HepG2 (cell line): ENCODE results near the gene CHCHD1. TPM values are rescaled to one million over a fixed set of nuclear protein-coding genes. Genes with fewer than 3 reads are reported as not detected.

Experiments
- AGO2 ChIP-seq: fragments of 200-400 bp; formaldehyde crosslinking; optimal IDR thresholded peaks from 2 replicates; pipeline ENCODE3; 2017; ENCODE audit warnings: mild to moderate bottlenecking, low read depth, low read length, moderate library complexity
- ARID2 ChIP-seq: sonication (generic); formaldehyde crosslinking; IDR thresholded peaks from 2 replicates; pipeline ENCODE4 v1.8.1; 2022; ENCODE audit warnings: mild to moderate bottlenecking, missing genetic modification reagents, borderline replicate concordance
- FOXC1 ChIP-seq: sonication (generic); formaldehyde crosslinking; IDR thresholded peaks from 2 replicates; pipeline ENCODE4 v1.8.0; 2022; ENCODE audit warnings: mild to moderate bottlenecking, missing genetic modification reagents, borderline replicate concordance
- GABPB1 ChIP-seq: IDR thresholded peaks from 2 replicates; pipeline ENCODE4 v1.6.1; 2016; ENCODE audit warnings: mild to moderate bottlenecking, missing genetic modification reagents, moderate library complexity, missing compliant biosample characterization
- HOXA3 ChIP-seq: sonication (generic); formaldehyde crosslinking; IDR thresholded peaks from 2 replicates; pipeline ENCODE4 v1.5.0; 2020; ENCODE audit warnings: missing genetic modification reagents
- IKZF5 ChIP-seq: IDR thresholded peaks from 2 replicates; pipeline ENCODE4 v1.6.1; 2018; ENCODE audit warnings: missing genetic modification reagents, mild to moderate bottlenecking, missing compliant biosample characterization
- REXO4 ChIP-seq: sonication (generic); formaldehyde crosslinking; IDR thresholded peaks from 2 replicates; pipeline ENCODE4 v1.8.0; 2022; ENCODE audit warnings: missing genetic modification reagents, mild to moderate bottlenecking, borderline replicate concordance
- RNF2 ChIP-seq: fragments of 450-650 bp; conservative IDR thresholded peaks from 2 replicates; pipeline ENCODE4 v1.6.1; 2016; ENCODE audit warnings: low read depth
- TEAD2 ChIP-seq: sonication (generic); formaldehyde crosslinking; IDR thresholded peaks from 2 replicates; pipeline ENCODE4 v1.9.0; 2021; ENCODE audit warnings: missing genetic modification reagents
- TFDP1 ChIP-seq: IDR thresholded peaks from 2 replicates; pipeline ENCODE4 v1.6.1; 2016; ENCODE audit warnings: missing compliant biosample characterization, missing genetic modification reagents, borderline replicate concordance
- WIZ ChIP-seq: sonication (generic); formaldehyde crosslinking; IDR thresholded peaks from 2 replicates; pipeline ENCODE4 v1.5.1; 2020; ENCODE audit warnings: mild to moderate bottlenecking, missing genetic modification reagents
- ZBTB2 ChIP-seq: sonication (generic); formaldehyde crosslinking; IDR thresholded peaks from 2 replicates; pipeline ENCODE4 v1.8.0; 2022; ENCODE audit warnings: low read depth, missing genetic modification reagents
- ZFP36L1 ChIP-seq: sonication (generic); formaldehyde crosslinking; IDR thresholded peaks from 2 replicates; pipeline ENCODE4 v1.8.0; 2022; ENCODE audit warnings: mild to moderate bottlenecking, missing genetic modification reagents, moderate library complexity
- ZNF282 ChIP-seq: fragments of 450-650 bp; IDR thresholded peaks from 2 replicates; pipeline ENCODE4 v1.6.1; 2018; ENCODE audit not compliant: partially characterized antibody
- ZNF335 ChIP-seq: sonication (generic); formaldehyde crosslinking; IDR thresholded peaks from 2 replicates; pipeline ENCODE4 v1.4.0; 2020; ENCODE audit warnings: missing genetic modification reagents
- ZNF367 ChIP-seq: sonication (generic); formaldehyde crosslinking; IDR thresholded peaks from 2 replicates; pipeline ENCODE4 v1.4.0; 2020; ENCODE audit warnings: missing genetic modification reagents, borderline replicate concordance
- ZNF513 ChIP-seq: sonication (generic); formaldehyde crosslinking; conservative IDR thresholded peaks from 2 replicates; pipeline ENCODE4 v1.5.0; 2020; ENCODE audit warnings: missing genetic modification reagents
- ZNF597 ChIP-seq: sonication (generic); formaldehyde crosslinking; IDR thresholded peaks from 2 replicates; pipeline ENCODE4 v1.5.0; 2020; ENCODE audit warnings: missing genetic modification reagents
- ZNF704 ChIP-seq: sonication (generic); formaldehyde crosslinking; IDR thresholded peaks from 2 replicates; pipeline ENCODE4 v1.8.1; 2023; ENCODE audit warnings: mild to moderate bottlenecking, inconsistent platforms, moderate library complexity, missing genetic modification reagents, borderline replicate concordance
- ZNF713 ChIP-seq: sonication (generic); formaldehyde crosslinking; IDR thresholded peaks from 2 replicates; pipeline ENCODE4 v1.4.0; 2020; ENCODE audit warnings: mild to moderate bottlenecking, missing genetic modification reagents
- ZNF720 ChIP-seq: sonication (generic); formaldehyde crosslinking; IDR thresholded peaks from 2 replicates; pipeline ENCODE4 v1.4.0; 2020; ENCODE audit warnings: missing genetic modification reagents
- polyA plus RNA-seq, 8 experiments: library from polyadenylated mRNA; depleted of rRNA in 3 of 8; stranded (reverse) in 7 of 8; unstranded in 1 of 8; fragments of >200 nt; fragmentation: Illumina TruSeq in 4 of 8; extraction: Trizol in 4 of 8; gene quantifications; 2 replicates each; pipeline versions ENCODE4 v1.2.1 to v1.2.3, GENCODE V29; 2011 to 2016; ENCODE audit warnings: low read depth in 4 of 8, missing spikeins in 1 of 8, mixed read lengths in 1 of 8; ENCODE audit not compliant: insufficient read depth in 1 of 8
- total RNA-seq, 5 experiments: library from RNA; depleted of rRNA; stranded (reverse); fragments of >200 nt; fragmentation: Illumina TruSeq; extraction: Trizol; gene quantifications; 2 replicates each; pipeline ENCODE4 v1.2.3, GENCODE V29; 2016; ENCODE audit warnings: low read depth in 1 of 5

The CHCHD1 gene
- total and polyA plus RNA-seq, 2 of the 13 experiments (the other 11 are each of a cell fraction or from before 2014, with no cell fraction given): 36.9 to 71.2 TPM

- no peak for TF ChIP-seq ARID2 (CRISPR knock-in tag)
- TF ChIP-seq ZNF335 (CRISPR knock-in tag): peak; percentile 77; the same call in 1 of the 2 replicates
- TF ChIP-seq GABPB1 (CRISPR knock-in tag): peak; percentile 90
- TF ChIP-seq IKZF5 (CRISPR knock-in tag): peak; percentile 66; the same call in 1 of the 2 replicates
- no peak for TF ChIP-seq ZNF367
- TF ChIP-seq ZNF513 (CRISPR knock-in tag): no peak
- TF ChIP-seq WIZ (CRISPR knock-in tag): no peak
- TF ChIP-seq REXO4: 0 out of 2 replicates have a peak, but pooled peaks have one; percentile 52
- no peak for TF ChIP-seq ZNF597 (CRISPR knock-in tag)
- no peak for TF ChIP-seq ZNF282
- peak; percentile 72; the same call in 1 of the 2 replicates for TF ChIP-seq FOXC1 (CRISPR knock-in tag)
- 0 out of 2 replicates have a peak, but pooled peaks have one; percentile 45 for TF ChIP-seq ZFP36L1 (CRISPR knock-in tag)
- TF ChIP-seq ZNF720 (CRISPR knock-in tag): no peak
- no peak for TF ChIP-seq TEAD2
- TF ChIP-seq AGO2: peak; percentile 50
- TF ChIP-seq HOXA3 (CRISPR knock-in tag): peak; percentile 85
- 0 out of 2 replicates have a peak, but pooled peaks have one; percentile 21 for TF ChIP-seq ZBTB2
- TF ChIP-seq ZNF704 (CRISPR knock-in tag): peak; percentile 86; the same call in 1 of the 2 replicates
- no peak for TF ChIP-seq ZNF713 (CRISPR knock-in tag)
- peak; percentile 77; the same call in 1 of the 2 replicates for TF ChIP-seq TFDP1 (CRISPR knock-in tag)
- no peak for TF ChIP-seq RNF2
These were observed at the start of gene CHCHD1 (continued) for GRCh38 chr10:73781879-73782748.
